ENCODE measurements around the gene FAM170B. TPM values are rescaled to one million over a fixed set of nuclear protein-coding genes. Genes with fewer than 3 reads are reported as not detected.

The FAM170B gene
- total RNA-seq = not detected

- Histone ChIP-seq H3K4me1 (peaks cover 0 to 7% (median 5%) of the 10 kb centered on the region in 4 donors), H3K4me3 (no peak within 1 kb of the TSS), H3K27ac (replicated peaks in 1 of 4) (no peak within 1 kb of the TSS), H3K27me3 (peaks cover 0 to 9% (median 0%) of the 10 kb centered on the region in 4 donors), H3K9me3 (no peaks in the 10 kb centered on the region), H3K36me3 (no peaks in the 10 kb centered on the region)
- DNase-seq (ENCODE audit: extremely low spot score) = no peak
- intact Hi-C loops (cut with DNase I) = no loop called here
- TF ChIP-seq POLR2A (IDR thresholded peaks at IDR 0.05; ENCODE audit: low read depth) (no peak), CTCF (IDR thresholded peaks at IDR 0.05) (no peak), POLR2AphosphoS5 (IDR thresholded peaks at IDR 0.05) (no peak), EP300 (IDR thresholded peaks at IDR 0.05) (no peak)
- 73% methylated on average over 5 of the region's 5 CpGs for WGBS
These were observed at the start of gene FAM170B for GRCh38 chr10:49133706-49134248. Gene FAM170B, minus strand, starts transcription at chr10:49134021. Its CDS starts 103 bp downstream, at chr10:49133918.

- no peak overlapping the region for H3K27ac ChIP-seq (replicated peaks in 1 of 4)
- peaks cover 5 to 31% (median 24%) of the 10 kb centered on the region in 4 donors for H3K4me1 ChIP-seq
- no peak overlapping the region for H3K4me3 ChIP-seq
- WGBS = over 99% methylated on average over 4 of the region's 4 CpGs
- TF ChIP-seq POLR2AphosphoS5 (IDR thresholded peaks at IDR 0.05) (no peak), CTCF (IDR thresholded peaks at IDR 0.05) (no peak), POLR2A (IDR thresholded peaks at IDR 0.05; ENCODE audit: low read depth) (no peak), EP300 (IDR thresholded peaks at IDR 0.05) (no peak)
- intact Hi-C loops (cut with DNase I) = no loop called here
- DNase-seq (ENCODE audit: extremely low spot score) = no peak
- no peaks in the 10 kb centered on the region for H3K27me3 ChIP-seq
- no peaks in the 10 kb centered on the region for H3K9me3 ChIP-seq
- H3K36me3 ChIP-seq = no peaks in the 10 kb centered on the region
These were observed 49.0 kb upstream of the FAM170B start for GRCh38 chr10:49182776-49183175.

- DNase-seq (ENCODE audit: extremely low spot score) = no peak
- H3K27ac ChIP-seq (replicated peaks in 1 of 4) = no peak overlapping the region
- no peaks in the 10 kb centered on the region for H3K36me3 ChIP-seq
- peaks cover 20 to 32% (median 26%) of the 10 kb centered on the region in 4 donors for H3K4me1 ChIP-seq
- TF ChIP-seq POLR2A (IDR thresholded peaks at IDR 0.05; ENCODE audit: low read depth) = no peak
- no peaks in the 10 kb centered on the region for H3K27me3 ChIP-seq
- no peaks in the 10 kb centered on the region for H3K9me3 ChIP-seq
- 48% methylated on average over 3 of the region's 3 CpGs for WGBS
- no peak overlapping the region for H3K4me3 ChIP-seq
- intact Hi-C loops (cut with DNase I) = no loop called here
These were observed 46.6 kb upstream of the FAM170B start for GRCh38 chr10:49180444-49180860.

- Histone ChIP-seq H3K9me3 (no peaks in the 10 kb centered on the region), H3K4me3 (no peak overlapping the region), H3K27me3 (no peaks in the 10 kb centered on the region), H3K36me3 (no peaks in the 10 kb centered on the region), H3K27ac (replicated peaks in 1 of 4) (no peak overlapping the region), H3K4me1 (peaks cover 20 to 32% (median 27%) of the 10 kb centered on the region in 4 donors)
- no peak for TF ChIP-seq POLR2A (IDR thresholded peaks at IDR 0.05; ENCODE audit: low read depth)
- TF ChIP-seq EP300 (IDR thresholded peaks at IDR 0.05) = no peak
- no peak for TF ChIP-seq POLR2AphosphoS5 (IDR thresholded peaks at IDR 0.05)
- no peak for TF ChIP-seq CTCF (IDR thresholded peaks at IDR 0.05)
- intact Hi-C loops (cut with DNase I) = no loop called here
- DNase-seq (ENCODE audit: extremely low spot score) = peak; percentile 66
- WGBS = 75% methylated on average over 9 of the region's 10 CpGs
These were observed 46.0 kb upstream of the FAM170B start for GRCh38 chr10:49179699-49180443.

Measured in esophagus muscularis mucosa (tissue), 4 donors.